ENCODE data around the gene CROCC. TPM values are rescaled to one million over a fixed set of nuclear protein-coding genes. Genes with fewer than 3 reads are reported as not detected.

The CROCC gene
- total and polyA plus RNA-seq, 2 experiments from 2014 or later: 15.1 to 106 TPM

DNA sequence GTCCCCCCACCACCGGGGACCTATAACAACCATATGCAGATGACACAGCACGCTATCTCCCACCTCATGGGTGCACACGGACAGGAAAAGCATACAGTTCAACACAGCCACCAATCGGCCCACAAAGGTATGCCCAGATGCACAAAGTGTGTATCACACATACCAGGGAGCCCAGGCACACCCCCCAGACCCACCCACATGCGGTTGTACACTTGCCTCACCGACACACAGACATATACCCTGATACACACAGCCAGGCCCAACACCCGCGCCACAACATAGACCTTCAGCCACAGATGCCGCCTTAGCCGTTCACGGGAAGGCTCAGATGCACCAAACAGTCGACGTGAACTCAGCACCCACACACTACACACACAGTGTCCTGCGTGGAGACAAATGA lies 5.5 kb downstream of the CROCC start:
- Histone ChIP-seq H3K4me2 (no peak overlapping the region), H3K27ac (ENCODE audit: low read depth) (no peak overlapping the region), H2AFZ (no peak overlapping the region), H3K36me3 (ENCODE audit: insufficient read depth) (peaks cover 16% of the 10 kb centered on the region), H3K4me1 (ENCODE audit: insufficient read depth) (peaks cover 26% of the 10 kb centered on the region), H4K20me1 (replicated peaks; ENCODE audit: insufficient read depth) (peaks cover 39% of the 10 kb centered on the region), H3K4me3 (no peak overlapping the region), H3F3A (replicated peaks; ENCODE audit: low read depth) (peaks cover 56% of the 10 kb centered on the region), H3K27me3 (ENCODE audit: insufficient read depth) (no peaks in the 10 kb centered on the region), H3K79me2 (replicated peaks; ENCODE audit: insufficient read depth) (peaks cover 44% of the 10 kb centered on the region), H3K9me2 (ENCODE audit: insufficient read depth) (no peaks in the 10 kb centered on the region)
- no peak for DNase-seq (ENCODE audit: low spot score)
- H3K27ac Mint-ChIP-seq: peak overlapping the region; percentile 42
- H3K36me3 Mint-ChIP-seq (ENCODE audit: low read depth): peaks cover 28% of the 10 kb centered on the region
- H3K27me3 Mint-ChIP-seq (ENCODE audit: insufficient read depth, low read depth, poor library complexity): peaks cover 19% of the 10 kb centered on the region
- ATAC-seq: no peak
- H3K4me1 Mint-ChIP-seq: peaks cover 47% of the 10 kb centered on the region
- no peak for TF ChIP-seq EZH2 (IDR thresholded peaks at IDR 0.05; ENCODE audit: low read depth, unreplicated experiment)
- H3K4me3 Mint-ChIP-seq: no peak overlapping the region; the same call in 2 of the 3 replicates
- no peaks in the 10 kb centered on the region for H3K9me3 Mint-ChIP-seq

GRCh38 chr1:16927711-16928485 lies 6.2 kb downstream of the CROCC start:
- no peaks in the 10 kb centered on the region for H3K9me2 ChIP-seq (ENCODE audit: insufficient read depth)
- no peak overlapping the region for H3K4me2 ChIP-seq
- peaks cover 55% of the 10 kb centered on the region for H3F3A ChIP-seq (replicated peaks; ENCODE audit: low read depth)
- no peak overlapping the region for H2AFZ ChIP-seq
- H3K27me3 Mint-ChIP-seq (ENCODE audit: insufficient read depth, low read depth, poor library complexity): peaks cover 17% of the 10 kb centered on the region
- H3K27ac Mint-ChIP-seq: peak overlapping the region; percentile 12
- H3K9me3 Mint-ChIP-seq: no peaks in the 10 kb centered on the region
- H3K36me3 Mint-ChIP-seq (ENCODE audit: low read depth): peaks cover 34% of the 10 kb centered on the region
- no peak overlapping the region for H3K4me3 ChIP-seq
- H3K27ac ChIP-seq (ENCODE audit: low read depth): no peak overlapping the region
- peaks cover 41% of the 10 kb centered on the region for H3K4me1 Mint-ChIP-seq
- H3K4me3 Mint-ChIP-seq: no peak overlapping the region; the same call in 2 of the 3 replicates
- no peak for DNase-seq (ENCODE audit: low spot score)
- no peaks in the 10 kb centered on the region for H3K27me3 ChIP-seq (ENCODE audit: insufficient read depth)
- H3K36me3 ChIP-seq (ENCODE audit: insufficient read depth): peaks cover 17% of the 10 kb centered on the region
- TF ChIP-seq, protein P1, sequence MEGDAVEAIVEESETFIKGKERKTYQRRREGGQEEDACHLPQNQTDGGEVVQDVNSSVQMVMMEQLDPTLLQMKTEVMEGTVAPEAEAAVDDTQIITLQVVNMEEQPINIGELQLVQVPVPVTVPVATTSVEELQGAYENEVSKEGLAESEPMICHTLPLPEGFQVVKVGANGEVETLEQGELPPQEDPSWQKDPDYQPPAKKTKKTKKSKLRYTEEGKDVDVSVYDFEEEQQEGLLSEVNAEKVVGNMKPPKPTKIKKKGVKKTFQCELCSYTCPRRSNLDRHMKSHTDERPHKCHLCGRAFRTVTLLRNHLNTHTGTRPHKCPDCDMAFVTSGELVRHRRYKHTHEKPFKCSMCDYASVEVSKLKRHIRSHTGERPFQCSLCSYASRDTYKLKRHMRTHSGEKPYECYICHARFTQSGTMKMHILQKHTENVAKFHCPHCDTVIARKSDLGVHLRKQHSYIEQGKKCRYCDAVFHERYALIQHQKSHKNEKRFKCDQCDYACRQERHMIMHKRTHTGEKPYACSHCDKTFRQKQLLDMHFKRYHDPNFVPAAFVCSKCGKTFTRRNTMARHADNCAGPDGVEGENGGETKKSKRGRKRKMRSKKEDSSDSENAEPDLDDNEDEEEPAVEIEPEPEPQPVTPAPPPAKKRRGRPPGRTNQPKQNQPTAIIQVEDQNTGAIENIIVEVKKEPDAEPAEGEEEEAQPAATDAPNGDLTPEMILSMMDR (conservative IDR thresholded peaks at IDR 0.05; ENCODE audit: low read depth in 2 of 2): no peak
- TF ChIP-seq CREB1 (CRISPR knock-in tag; IDR thresholded peaks at IDR 0.05; ENCODE audit: low read depth) (no peak), NANOG (IDR thresholded peaks at IDR 0.05; ENCODE audit: borderline replicate concordance) (no peak), EZH2 (IDR thresholded peaks at IDR 0.05; ENCODE audit: low read depth, unreplicated experiment) (no peak), POLR2AphosphoS5 (IDR thresholded peaks at IDR 0.05; ENCODE audit: low read depth) (no peak), STAT1 (IDR thresholded peaks at IDR 0.05; ENCODE audit: unreplicated experiment) (no peak), ZNF331 (CRISPR knock-in tag; IDR thresholded peaks at IDR 0.05; ENCODE audit: low read depth) (no peak)
- TF ChIP-seq, protein P2, sequence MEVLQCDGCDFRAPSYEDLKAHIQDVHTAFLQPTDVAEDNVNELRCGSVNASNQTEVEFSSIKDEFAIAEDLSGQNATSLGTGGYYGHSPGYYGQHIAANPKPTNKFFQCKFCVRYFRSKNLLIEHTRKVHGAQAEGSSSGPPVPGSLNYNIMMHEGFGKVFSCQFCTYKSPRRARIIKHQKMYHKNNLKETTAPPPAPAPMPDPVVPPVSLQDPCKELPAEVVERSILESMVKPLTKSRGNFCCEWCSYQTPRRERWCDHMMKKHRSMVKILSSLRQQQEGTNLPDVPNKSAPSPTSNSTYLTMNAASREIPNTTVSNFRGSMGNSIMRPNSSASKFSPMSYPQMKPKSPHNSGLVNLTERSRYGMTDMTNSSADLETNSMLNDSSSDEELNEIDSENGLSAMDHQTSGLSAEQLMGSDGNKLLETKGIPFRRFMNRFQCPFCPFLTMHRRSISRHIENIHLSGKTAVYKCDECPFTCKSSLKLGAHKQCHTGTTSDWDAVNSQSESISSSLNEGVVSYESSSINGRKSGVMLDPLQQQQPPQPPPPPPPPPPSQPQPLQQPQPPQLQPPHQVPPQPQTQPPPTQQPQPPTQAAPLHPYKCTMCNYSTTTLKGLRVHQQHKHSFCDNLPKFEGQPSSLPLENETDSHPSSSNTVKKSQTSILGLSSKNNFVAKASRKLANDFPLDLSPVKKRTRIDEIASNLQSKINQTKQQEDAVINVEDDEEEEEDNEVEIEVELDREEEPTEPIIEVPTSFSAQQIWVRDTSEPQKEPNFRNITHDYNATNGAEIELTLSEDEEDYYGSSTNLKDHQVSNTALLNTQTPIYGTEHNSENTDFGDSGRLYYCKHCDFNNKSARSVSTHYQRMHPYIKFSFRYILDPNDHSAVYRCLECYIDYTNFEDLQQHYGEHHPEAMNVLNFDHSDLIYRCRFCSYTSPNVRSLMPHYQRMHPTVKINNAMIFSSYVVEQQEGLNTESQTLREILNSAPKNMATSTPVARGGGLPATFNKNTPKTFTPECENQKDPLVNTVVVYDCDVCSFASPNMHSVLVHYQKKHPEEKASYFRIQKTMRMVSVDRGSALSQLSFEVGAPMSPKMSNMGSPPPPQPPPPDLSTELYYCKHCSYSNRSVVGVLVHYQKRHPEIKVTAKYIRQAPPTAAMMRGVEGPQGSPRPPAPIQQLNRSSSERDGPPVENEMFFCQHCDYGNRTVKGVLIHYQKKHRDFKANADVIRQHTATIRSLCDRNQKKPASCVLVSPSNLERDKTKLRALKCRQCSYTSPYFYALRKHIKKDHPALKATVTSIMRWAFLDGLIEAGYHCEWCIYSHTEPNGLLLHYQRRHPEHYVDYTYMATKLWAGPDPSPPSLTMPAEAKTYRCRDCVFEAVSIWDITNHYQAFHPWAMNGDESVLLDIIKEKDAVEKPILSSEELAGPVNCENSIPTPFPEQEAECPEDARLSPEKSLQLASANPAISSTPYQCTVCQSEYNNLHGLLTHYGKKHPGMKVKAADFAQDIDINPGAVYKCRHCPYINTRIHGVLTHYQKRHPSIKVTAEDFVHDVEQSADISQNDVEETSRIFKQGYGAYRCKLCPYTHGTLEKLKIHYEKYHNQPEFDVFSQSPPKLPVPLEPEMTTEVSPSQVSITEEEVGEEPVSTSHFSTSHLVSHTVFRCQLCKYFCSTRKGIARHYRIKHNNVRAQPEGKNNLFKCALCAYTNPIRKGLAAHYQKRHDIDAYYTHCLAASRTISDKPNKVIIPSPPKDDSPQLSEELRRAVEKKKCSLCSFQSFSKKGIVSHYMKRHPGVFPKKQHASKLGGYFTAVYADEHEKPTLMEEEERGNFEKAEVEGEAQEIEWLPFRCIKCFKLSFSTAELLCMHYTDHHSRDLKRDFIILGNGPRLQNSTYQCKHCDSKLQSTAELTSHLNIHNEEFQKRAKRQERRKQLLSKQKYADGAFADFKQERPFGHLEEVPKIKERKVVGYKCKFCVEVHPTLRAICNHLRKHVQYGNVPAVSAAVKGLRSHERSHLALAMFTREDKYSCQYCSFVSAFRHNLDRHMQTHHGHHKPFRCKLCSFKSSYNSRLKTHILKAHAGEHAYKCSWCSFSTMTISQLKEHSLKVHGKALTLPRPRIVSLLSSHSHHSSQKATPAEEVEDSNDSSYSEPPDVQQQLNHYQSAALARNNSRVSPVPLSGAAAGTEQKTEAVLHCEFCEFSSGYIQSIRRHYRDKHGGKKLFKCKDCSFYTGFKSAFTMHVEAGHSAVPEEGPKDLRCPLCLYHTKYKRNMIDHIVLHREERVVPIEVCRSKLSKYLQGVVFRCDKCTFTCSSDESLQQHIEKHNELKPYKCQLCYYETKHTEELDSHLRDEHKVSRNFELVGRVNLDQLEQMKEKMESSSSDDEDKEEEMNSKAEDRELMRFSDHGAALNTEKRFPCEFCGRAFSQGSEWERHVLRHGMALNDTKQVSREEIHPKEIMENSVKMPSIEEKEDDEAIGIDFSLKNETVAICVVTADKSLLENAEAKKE (CRISPR knock-in tag; IDR thresholded peaks at IDR 0.05): no peak
- H3K79me2 ChIP-seq (replicated peaks; ENCODE audit: insufficient read depth): peaks cover 38% of the 10 kb centered on the region
- no peak for ATAC-seq
- H3K4me1 ChIP-seq (ENCODE audit: insufficient read depth): peaks cover 19% of the 10 kb centered on the region
- peaks cover 36% of the 10 kb centered on the region for H4K20me1 ChIP-seq (replicated peaks; ENCODE audit: insufficient read depth)
